Natural killer cell (primary cell): ENCODE measurements around the gene USP2. TPM values are rescaled to one million over a fixed set of nuclear protein-coding genes. Genes with fewer than 3 reads are reported as not detected.

Source experiments
- ATAC-seq, 3 donors: fragments of 150-1000 bp in 2 of 3; fragments of 200-7000 bp in 1 of 3; cut with Tn5 transposase; 1 replicate in 1 of 3; 2 replicates in 2 of 3; pipeline ENCODE4 v1.10.0; 2021; ENCODE audit warnings: mild to moderate bottlenecking in 2 of 3, moderate library complexity in 2 of 3
- DNase-seq, 2 donors: peaks; one replicate each; pipeline versions ENCODE4 v3.0.0 to v3.0.0-alpha.2; 2013 to 2021; ENCODE audit warnings: mixed read lengths in 1 of 2
- H3K27ac ChIP-seq: one replicate; pipeline ENCODE4 v1.5.1; 2013; ENCODE audit warnings: mild to moderate bottlenecking, low read length
- H3K27me3 ChIP-seq: one replicate; pipeline ENCODE4 v1.6.1; 2013; ENCODE audit warnings: low read length; ENCODE audit not compliant: control insufficient read depth, insufficient read depth
- H3K36me3 ChIP-seq: one replicate; pipeline ENCODE4 v1.6.1; 2013; ENCODE audit warnings: low read length; ENCODE audit not compliant: control insufficient read depth, insufficient read depth
- H3K4me1 ChIP-seq: one replicate; pipeline ENCODE4 v1.6.1; 2013; ENCODE audit warnings: low read length; ENCODE audit not compliant: control insufficient read depth, insufficient read depth
- H3K4me3 ChIP-seq: one replicate; pipeline ENCODE4 v1.5.1; 2013; ENCODE audit warnings: low read length
- H3K9me3 ChIP-seq: one replicate; pipeline ENCODE4 v1.6.1; 2013; ENCODE audit warnings: low read length; ENCODE audit not compliant: control insufficient read depth, insufficient read depth
- H3K27ac Mint-ChIP-seq, 2 donors: one replicate each; pipeline ENCODE4 v1.8.0; 2022; ENCODE audit warnings: mild to moderate bottlenecking in 2 of 2, mixed read lengths in 2 of 2, moderate library complexity in 1 of 2
- H3K27me3 Mint-ChIP-seq, 2 donors: one replicate each; pipeline ENCODE4 v1.8.0; 2022; ENCODE audit warnings: low read depth in 2 of 2, mixed read lengths in 2 of 2
- H3K36me3 Mint-ChIP-seq: one replicate; pipeline ENCODE4 v1.8.0; 2022; ENCODE audit warnings: mixed read lengths
- H3K4me1 Mint-ChIP-seq, 2 donors: one replicate each; pipeline ENCODE4 v1.8.0; 2022; ENCODE audit warnings: mixed read lengths in 2 of 2
- H3K4me3 Mint-ChIP-seq: one replicate; pipeline ENCODE4 v1.8.0; 2022; ENCODE audit warnings: mild to moderate bottlenecking, moderate library complexity, mixed read lengths
- H3K9me3 Mint-ChIP-seq, 2 donors: one replicate each; pipeline ENCODE4 v1.8.0; 2022; ENCODE audit warnings: mixed read lengths in 2 of 2
- CTCF ChIP-seq: fragments of 200-600 bp; IDR thresholded peaks from one replicate; pipeline ENCODE4 v1.8.0; 2022; ENCODE audit warnings: antibody characterized with exemption
- WGBS: methylation state at CpG from one replicate; pipeline ENCODE4 v1.1.7; 2013; ENCODE audit warnings: missing lambda C conversion rate; ENCODE audit not compliant: insufficient coverage; 5-methylcytosine and 5-hydroxymethylcytosine counted together
- intact Hi-C: fragments of 100-400 bp; cut with micrococcal nuclease; formaldehyde crosslinking; loops from one replicate; pipeline ENCODE4 v1.14.2; 2022
- total RNA-seq, 4 donors: library from RNA; stranded (reverse); fragments of 120-200 nt in 1 of 4; gene quantifications; one replicate each; pipeline versions ENCODE4 v1.2.3 to v1.2.4, GENCODE V29; 2013 to 2022

Gene USP2
- total RNA-seq, 3 donors from 2014 or later (not counting 1 experiment from before 2014, with no cell fraction given), result 0.50 to 3.9 TPM; not detected in 1

- DNase-seq (no peak), ATAC-seq (no peak)
- H3K9me3 Mint-ChIP-seq, result no peaks in the 10 kb centered on the region
- WGBS, result 89% methylated on average over 17 of the region's 17 CpGs
- no peak overlapping the region for H3K4me3 ChIP-seq
- no peak overlapping the region for H3K27ac ChIP-seq
- TF ChIP-seq CTCF, result no peak
- no peaks in the 10 kb centered on the region for H3K27me3 Mint-ChIP-seq
- intact Hi-C loops, result no loop called here
- peaks cover 7% of the 10 kb centered on the region for H3K36me3 ChIP-seq
- H3K4me3 Mint-ChIP-seq, result no peak overlapping the region
- peaks cover 0 to 7% of the 10 kb centered on the region in 2 donors for H3K4me1 Mint-ChIP-seq
- no peak overlapping the region for H3K27ac Mint-ChIP-seq
- no peaks in the 10 kb centered on the region for H3K9me3 ChIP-seq
- peaks cover 6% of the 10 kb centered on the region for H3K27me3 ChIP-seq
- H3K36me3 Mint-ChIP-seq, result peaks cover 6% of the 10 kb centered on the region
- peaks cover 4% of the 10 kb centered on the region for H3K4me1 ChIP-seq
Observed at GRCh38 chr11:119309953-119310681, 71.4 kb downstream of the USP2 start.

GRCh38 chr11:119309411-119309810, 72.1 kb downstream of the USP2 start:
- WGBS, result 97% methylated on average over 11 of the region's 11 CpGs

GRCh38 chr11:119307974-119308373, 73.5 kb downstream of the USP2 start:
- peaks cover 0 to 5% of the 10 kb centered on the region in 2 donors for H3K4me1 Mint-ChIP-seq
- no peak for ATAC-seq
- no peak overlapping the region for H3K27ac Mint-ChIP-seq
- no peak overlapping the region for H3K27ac ChIP-seq
- intact Hi-C loops, result no loop called here
- H3K9me3 Mint-ChIP-seq, result no peaks in the 10 kb centered on the region
- no peaks in the 10 kb centered on the region for H3K9me3 ChIP-seq
- peaks cover 24% of the 10 kb centered on the region for H3K36me3 ChIP-seq
- H3K4me1 ChIP-seq, result no peaks in the 10 kb centered on the region
- no peak overlapping the region for H3K4me3 Mint-ChIP-seq
- no peak for TF ChIP-seq CTCF
- WGBS, result 95% methylated on average over 5 of the region's 5 CpGs
- H3K27me3 Mint-ChIP-seq, result no peaks in the 10 kb centered on the region
- H3K27me3 ChIP-seq, result no peaks in the 10 kb centered on the region
- DNase-seq, result no peak
- H3K4me3 ChIP-seq, result no peak overlapping the region
- peaks cover 16% of the 10 kb centered on the region for H3K36me3 Mint-ChIP-seq

More at GRCh38 chr11:119309411-119309810, 72.1 kb downstream of the USP2 start:
- Histone ChIP-seq H3K4me3 (no peak overlapping the region), H3K36me3 (peaks cover 11% of the 10 kb centered on the region), H3K27me3 (peaks cover under 1% of the 10 kb centered on the region), H3K4me1 (no peaks in the 10 kb centered on the region), H3K27ac (no peak overlapping the region), H3K9me3 (no peaks in the 10 kb centered on the region)
- DNase-seq, result no peak
- Mint-ChIP-seq H3K4me1 (peaks cover 0 to 5% of the 10 kb centered on the region in 2 donors), H3K27ac (no peak overlapping the region), H3K36me3 (peaks cover 7% of the 10 kb centered on the region), H3K9me3 (no peaks in the 10 kb centered on the region), H3K27me3 (no peaks in the 10 kb centered on the region), H3K4me3 (no peak overlapping the region)
- no peak for ATAC-seq
- intact Hi-C loops, result no loop called here
- TF ChIP-seq CTCF, result no peak

- H3K36me3 Mint-ChIP-seq, result peaks cover 17% of the 10 kb centered on the region
- TF ChIP-seq CTCF, result no peak
- Histone ChIP-seq H3K4me1 (no peaks in the 10 kb centered on the region), H3K4me3 (no peak overlapping the region), H3K27me3 (no peaks in the 10 kb centered on the region), H3K9me3 (no peaks in the 10 kb centered on the region), H3K27ac (no peak overlapping the region), H3K36me3 (peaks cover 31% of the 10 kb centered on the region)
- no peaks in the 10 kb centered on the region for H3K27me3 Mint-ChIP-seq
- no CpG with 5 or more reads among the region's 1 CpG for WGBS
- peaks cover 0 to 5% of the 10 kb centered on the region in 2 donors for H3K4me1 Mint-ChIP-seq
- intact Hi-C loops, result no loop called here
- H3K4me3 Mint-ChIP-seq, result no peak overlapping the region
- H3K27ac Mint-ChIP-seq, result no peak overlapping the region
- no peak for DNase-seq
- H3K9me3 Mint-ChIP-seq, result no peaks in the 10 kb centered on the region
- no peak for ATAC-seq
Observed at GRCh38 chr11:119307219-119307618, 74.3 kb downstream of the USP2 start.
